ENCODE results near the gene NCK2. TPM values are rescaled to one million over a fixed set of nuclear protein-coding genes. Genes with fewer than 3 reads are reported as not detected.

Gene NCK2
- polyA plus RNA-seq, 3 donors = 2.5 to 18.2 (median 7.6) TPM

DNA sequence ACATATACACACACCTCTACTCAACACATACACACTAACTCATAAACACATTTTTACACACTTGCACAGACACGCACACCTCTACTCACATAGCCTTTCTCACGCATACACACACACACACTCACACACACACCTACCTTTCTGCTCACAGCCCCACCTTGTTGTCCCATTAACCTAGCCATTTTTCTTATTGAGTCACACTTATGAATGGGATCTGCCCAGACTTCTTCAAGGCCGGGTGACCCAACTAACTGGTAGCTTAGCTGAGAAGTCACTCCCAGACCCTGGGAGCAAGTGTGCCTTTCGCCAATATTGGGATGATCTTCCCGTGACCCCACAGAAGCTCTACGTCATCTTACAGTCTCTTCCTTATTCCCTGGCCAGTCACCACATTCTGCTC is 192.2 kb downstream of the NCK2 start:
- no peak overlapping the region for H3K4me2 ChIP-seq (replicated peaks; ENCODE audit: extremely low read depth, low read length, poor library complexity, severe bottlenecking)
- H3K4me3 ChIP-seq (replicated peaks in 1 of 3; ENCODE audit: low read depth in 2 of 3, low read length in 3 of 3) = no peak overlapping the region
- no peaks in the 10 kb centered on the region for H3K79me2 ChIP-seq (ENCODE audit: insufficient read depth, low read length)
- H3K27me3 ChIP-seq (ENCODE audit: control insufficient read depth in 2 of 2, insufficient read depth in 2 of 2, low read length in 2 of 2) = no peaks in the 10 kb centered on the region
- TF ChIP-seq, protein P1, sequence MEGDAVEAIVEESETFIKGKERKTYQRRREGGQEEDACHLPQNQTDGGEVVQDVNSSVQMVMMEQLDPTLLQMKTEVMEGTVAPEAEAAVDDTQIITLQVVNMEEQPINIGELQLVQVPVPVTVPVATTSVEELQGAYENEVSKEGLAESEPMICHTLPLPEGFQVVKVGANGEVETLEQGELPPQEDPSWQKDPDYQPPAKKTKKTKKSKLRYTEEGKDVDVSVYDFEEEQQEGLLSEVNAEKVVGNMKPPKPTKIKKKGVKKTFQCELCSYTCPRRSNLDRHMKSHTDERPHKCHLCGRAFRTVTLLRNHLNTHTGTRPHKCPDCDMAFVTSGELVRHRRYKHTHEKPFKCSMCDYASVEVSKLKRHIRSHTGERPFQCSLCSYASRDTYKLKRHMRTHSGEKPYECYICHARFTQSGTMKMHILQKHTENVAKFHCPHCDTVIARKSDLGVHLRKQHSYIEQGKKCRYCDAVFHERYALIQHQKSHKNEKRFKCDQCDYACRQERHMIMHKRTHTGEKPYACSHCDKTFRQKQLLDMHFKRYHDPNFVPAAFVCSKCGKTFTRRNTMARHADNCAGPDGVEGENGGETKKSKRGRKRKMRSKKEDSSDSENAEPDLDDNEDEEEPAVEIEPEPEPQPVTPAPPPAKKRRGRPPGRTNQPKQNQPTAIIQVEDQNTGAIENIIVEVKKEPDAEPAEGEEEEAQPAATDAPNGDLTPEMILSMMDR (IDR thresholded peaks at IDR 0.05) = no peak
- H3K4me1 Mint-ChIP-seq = no peaks in the 10 kb centered on the region
- H3K27me3 Mint-ChIP-seq (ENCODE audit: low read depth in 3 of 3) = peaks cover 0 to 2% (median 0%) of the 10 kb centered on the region in 3 donors
- no peak for DNase-seq
- H3K9me3 ChIP-seq (replicated peaks in 1 of 2; ENCODE audit: control insufficient read depth in 1 of 2, insufficient read depth in 1 of 2, low read length in 2 of 2) = peaks cover 10 to 31% of the 10 kb centered on the region in 2 donors
- H3K9me3 Mint-ChIP-seq = peaks cover 8 to 35% (median 23%) of the 10 kb centered on the region in 7 donors
- H3K36me3 Mint-ChIP-seq = no peaks in the 10 kb centered on the region
- no peak overlapping the region for H3K4me3 Mint-ChIP-seq
- 100% methylated on average over 6 of the region's 6 CpGs for whole genome bisulfite sequencing (ENCODE audit: insufficient coverage)
- H3K9ac ChIP-seq (ENCODE audit: insufficient read depth, low read length, poor library complexity, severe bottlenecking) = no peak overlapping the region
- no peak overlapping the region for H2AFZ ChIP-seq (ENCODE audit: insufficient read depth, low read depth, low read length, poor library complexity, severe bottlenecking)
- H4K20me1 ChIP-seq (ENCODE audit: insufficient read depth, low read length) = no peaks in the 10 kb centered on the region
- H3K4me1 ChIP-seq (ENCODE audit: control insufficient read depth in 1 of 2, insufficient read depth in 2 of 2, low read length in 2 of 2) = no peaks in the 10 kb centered on the region
- intact Hi-C loops (cut with micrococcal nuclease) = no loop called here
- no peak overlapping the region for H3K27ac ChIP-seq (ENCODE audit: low read depth in 1 of 2, low read length in 2 of 2)
- no peak overlapping the region for H3K27ac Mint-ChIP-seq
- no peaks in the 10 kb centered on the region for H3K36me3 ChIP-seq (replicated peaks in 1 of 2; ENCODE audit: control insufficient read depth in 1 of 2, insufficient read depth in 2 of 2, low read length in 2 of 2)

DNA sequence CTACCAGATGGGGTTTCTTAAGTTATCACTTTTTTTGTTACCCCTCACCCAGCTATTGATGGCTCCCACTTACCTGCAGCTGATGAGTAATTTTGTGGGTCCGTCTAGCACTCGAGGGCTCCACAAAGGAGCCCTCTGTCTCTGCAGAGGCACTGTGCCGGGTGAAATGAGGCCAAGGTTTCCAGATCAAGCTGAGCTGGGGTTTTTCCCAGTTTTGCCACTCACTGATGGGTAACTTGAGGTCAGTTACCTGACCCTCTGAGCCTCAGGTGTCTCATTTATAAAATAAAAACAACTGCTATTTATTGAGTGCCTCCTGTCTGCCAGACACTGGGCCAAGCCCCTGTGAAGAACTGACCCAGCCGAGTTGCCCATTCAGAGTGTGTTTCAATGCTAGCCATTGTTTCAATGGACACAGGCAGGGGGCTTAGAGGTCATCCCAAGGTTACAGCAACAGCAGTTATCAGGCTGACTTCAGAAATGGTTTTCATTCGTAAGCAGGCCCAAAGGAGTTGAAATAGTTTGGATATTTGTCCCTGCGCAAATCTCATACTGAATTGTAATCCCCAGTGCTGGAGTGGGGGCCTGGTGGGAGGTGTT is 192.9 kb downstream of the NCK2 start:
- DNase-seq = no peak
- Histone ChIP-seq H3K4me1 (ENCODE audit: control insufficient read depth in 1 of 2, insufficient read depth in 2 of 2, low read length in 2 of 2) (no peaks in the 10 kb centered on the region), H3K36me3 (replicated peaks in 1 of 2; ENCODE audit: control insufficient read depth in 1 of 2, insufficient read depth in 2 of 2, low read length in 2 of 2) (no peaks in the 10 kb centered on the region), H3K27me3 (ENCODE audit: control insufficient read depth in 2 of 2, insufficient read depth in 2 of 2, low read length in 2 of 2) (no peaks in the 10 kb centered on the region), H3K27ac (ENCODE audit: low read depth in 1 of 2, low read length in 2 of 2) (no peak overlapping the region), H3K9ac (ENCODE audit: insufficient read depth, low read length, poor library complexity, severe bottlenecking) (no peak overlapping the region), H4K20me1 (ENCODE audit: insufficient read depth, low read length) (no peaks in the 10 kb centered on the region), H3K9me3 (replicated peaks in 1 of 2; ENCODE audit: control insufficient read depth in 1 of 2, insufficient read depth in 1 of 2, low read length in 2 of 2) (peaks cover 10 to 35% of the 10 kb centered on the region in 2 donors), H3K79me2 (ENCODE audit: insufficient read depth, low read length) (no peaks in the 10 kb centered on the region), H3K4me2 (replicated peaks; ENCODE audit: extremely low read depth, low read length, poor library complexity, severe bottlenecking) (no peak overlapping the region), H2AFZ (ENCODE audit: insufficient read depth, low read depth, low read length, poor library complexity, severe bottlenecking) (no peak overlapping the region), H3K4me3 (replicated peaks in 1 of 3; ENCODE audit: low read depth in 2 of 3, low read length in 3 of 3) (no peak overlapping the region)
- TF ChIP-seq, protein P1 (IDR thresholded peaks at IDR 0.05) = no peak
- H3K4me3 Mint-ChIP-seq = no peak overlapping the region
- WGBS (ENCODE audit: insufficient coverage) = 95% methylated on average over 6 of the region's 6 CpGs
- peaks cover 8 to 29% (median 21%) of the 10 kb centered on the region in 7 donors for H3K9me3 Mint-ChIP-seq
- H3K4me1 Mint-ChIP-seq = no peaks in the 10 kb centered on the region
- peaks cover 0 to 2% (median 0%) of the 10 kb centered on the region in 3 donors for H3K27me3 Mint-ChIP-seq (ENCODE audit: low read depth in 3 of 3)
- intact Hi-C loops (cut with micrococcal nuclease) = no loop called here
- H3K27ac Mint-ChIP-seq = no peak overlapping the region
- H3K36me3 Mint-ChIP-seq = no peaks in the 10 kb centered on the region

Measured in CD14-positive monocyte (primary cell).